Ovary (tissue), 3 donors: ENCODE measurements around the gene SSBP4.

ENCODE experiments used
- CTCF ChIP-seq, 3 donors: fragments of 450-650 bp in 2 of 3; fragments of 200-600 bp in 1 of 3; IDR thresholded peaks; one replicate each; pipeline versions ENCODE4 v1.5.1 to v1.8.0; 2016 to 2022; ENCODE audit warnings: antibody characterized with exemption in 3 of 3, mild to moderate bottlenecking in 1 of 3
- POLR2A ChIP-seq: fragments of 450-650 bp; IDR thresholded peaks from one replicate; pipeline ENCODE4 v1.6.1; 2017; ENCODE audit warnings: antibody characterized with exemption, mild to moderate bottlenecking, moderate library complexity
- donor health status: DM: no; HTN: no; CAD: no.

DNA sequence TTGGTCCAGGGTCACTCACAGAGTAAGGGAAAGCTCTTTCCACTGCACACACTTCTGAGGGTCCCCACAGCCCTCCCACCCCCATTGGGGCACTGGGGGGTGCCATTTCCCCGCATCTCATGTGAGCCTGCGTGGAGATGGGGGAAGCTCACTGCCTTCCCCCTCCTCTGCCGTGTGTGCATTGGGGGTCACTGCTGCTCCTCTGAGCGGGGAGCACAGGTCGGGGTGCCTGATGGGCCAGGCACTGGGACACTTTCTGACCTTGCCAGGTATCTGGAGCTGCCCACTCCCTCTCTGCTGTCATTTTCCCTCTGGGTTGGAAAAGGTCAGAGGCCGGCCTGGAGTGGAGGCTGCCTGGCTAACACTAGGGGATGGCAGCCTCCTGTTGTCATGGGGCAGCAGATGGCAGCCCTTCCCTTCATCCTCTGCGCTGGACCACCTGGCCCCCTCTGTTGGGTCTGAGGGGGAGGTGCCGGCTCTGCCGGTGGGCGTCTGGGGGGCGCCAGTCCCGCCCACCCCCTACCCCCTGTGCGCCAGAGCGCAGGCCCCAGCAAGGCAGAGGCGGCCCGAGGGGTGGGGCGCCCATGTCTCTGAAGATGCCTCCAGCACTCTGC lies 9.1 kb downstream of the SSBP4 start:
- TF ChIP-seq CTCF (IDR thresholded peaks at IDR 0.05), result no peak
- TF ChIP-seq POLR2A, result no peak
